ENCODE data around the gene C11orf24.
"Not testable (repeated sequence)": the region's sequence is repeated elsewhere in the genome, so short reads cannot be mapped to it uniquely, and the experiment has no call there.

The C11orf24 gene

GRCh38 chr11:68297812-68298658 is 26.3 kb upstream of the C11orf24 start:
- Histone ChIP-seq H3K27ac (ENCODE audit: low read depth, low read length) (peak overlapping the region; percentile 12), H3K27me3 (ENCODE audit: control insufficient read depth, insufficient read depth, low read length) (no peaks in the 10 kb centered on the region; the same call in 1 of the 2 replicates), H3K36me3 (ENCODE audit: control insufficient read depth, insufficient read depth, low read length) (no peaks in the 10 kb centered on the region), H3K9me3 (ENCODE audit: control insufficient read depth, insufficient read depth, low read length) (no peaks in the 10 kb centered on the region), H3K4me1 (ENCODE audit: control insufficient read depth, insufficient read depth, low read length) (peaks cover 2% of the 10 kb centered on the region; the same call in 1 of the 2 replicates), H3K9ac (ENCODE audit: low read depth, low read length) (no peak overlapping the region), H3K4me3 (ENCODE audit: low read depth, low read length) (no peak overlapping the region)

DNA sequence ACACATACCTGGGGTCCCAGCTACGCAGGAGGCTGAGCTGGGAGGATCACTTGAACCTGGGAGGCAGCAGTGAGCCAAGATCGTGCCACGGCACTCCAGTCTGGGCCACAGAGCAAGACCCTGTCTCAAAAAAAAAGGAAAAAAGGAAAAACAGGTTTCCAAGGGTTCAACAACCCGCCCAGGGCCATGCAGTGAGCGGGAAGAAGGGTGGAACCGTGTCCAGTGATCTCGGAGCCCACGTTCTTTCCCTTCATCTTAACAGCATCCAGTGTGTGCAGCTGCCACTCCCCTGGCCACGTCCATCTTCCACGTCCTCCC is 25.7 kb upstream of the C11orf24 start:
- Histone ChIP-seq H3K4me1 (ENCODE audit: control insufficient read depth, insufficient read depth, low read length) (peaks cover 2% of the 10 kb centered on the region; the same call in 1 of the 2 replicates), H3K36me3 (ENCODE audit: control insufficient read depth, insufficient read depth, low read length) (no peaks in the 10 kb centered on the region), H3K27ac (ENCODE audit: low read depth, low read length) (no peak overlapping the region), H3K27me3 (ENCODE audit: control insufficient read depth, insufficient read depth, low read length) (no peaks in the 10 kb centered on the region; the same call in 1 of the 2 replicates), H3K9me3 (ENCODE audit: control insufficient read depth, insufficient read depth, low read length) (no peaks in the 10 kb centered on the region), H3K4me3 (ENCODE audit: low read depth, low read length) (no peak overlapping the region), H3K9ac (ENCODE audit: low read depth, low read length) (no peak overlapping the region)

- no peak overlapping the region for H3K27ac ChIP-seq (ENCODE audit: low read depth, low read length)
- no peak overlapping the region for H3K4me3 ChIP-seq (ENCODE audit: low read depth, low read length)
- peaks cover 2% of the 10 kb centered on the region; the same call in 1 of the 2 replicates for H3K4me1 ChIP-seq (ENCODE audit: control insufficient read depth, insufficient read depth, low read length)
- H3K27me3 ChIP-seq (ENCODE audit: control insufficient read depth, insufficient read depth, low read length): no peaks in the 10 kb centered on the region; the same call in 1 of the 2 replicates
- no peak overlapping the region for H3K9ac ChIP-seq (ENCODE audit: low read depth, low read length)
- H3K36me3 ChIP-seq (ENCODE audit: control insufficient read depth, insufficient read depth, low read length): no peaks in the 10 kb centered on the region
- no peaks in the 10 kb centered on the region for H3K9me3 ChIP-seq (ENCODE audit: control insufficient read depth, insufficient read depth, low read length)
These were observed 25.2 kb upstream of the C11orf24 start for GRCh38 chr11:68297052-68297378.

DNA sequence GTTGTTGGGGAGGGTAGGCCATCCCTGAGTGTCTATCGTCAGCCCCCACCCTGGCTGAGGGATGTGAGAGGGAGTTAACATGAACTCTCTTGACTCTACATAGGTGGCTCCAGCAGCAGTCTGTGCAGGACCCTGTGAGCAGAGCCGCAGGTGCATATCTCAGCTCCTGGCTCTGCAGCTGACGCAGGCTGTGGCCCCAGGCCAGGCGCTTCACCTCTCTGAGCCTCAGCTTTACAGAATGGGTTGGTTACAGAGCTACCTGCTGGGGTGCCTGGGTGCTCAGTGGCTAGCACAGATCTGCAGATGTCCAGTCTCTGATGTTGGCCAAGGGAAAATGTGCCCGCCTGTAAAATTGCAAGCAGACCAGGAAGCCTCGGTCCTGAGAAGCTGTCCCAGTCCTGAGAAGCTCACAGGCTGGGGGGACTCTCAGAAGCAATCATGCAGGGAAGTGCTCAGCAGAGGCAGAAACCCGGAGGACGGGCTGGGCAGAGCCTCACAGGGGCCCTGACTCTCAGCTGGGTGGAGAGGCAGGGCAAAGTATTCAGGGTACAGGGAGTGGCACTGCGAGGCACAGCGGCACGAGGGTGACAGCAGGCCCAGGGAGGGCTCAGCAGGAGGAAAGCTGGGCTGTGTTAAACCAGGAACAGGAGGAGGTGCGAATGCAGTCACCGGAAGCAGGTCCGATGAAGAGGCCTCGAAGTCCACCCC is 24.7 kb upstream of the C11orf24 start:
- Histone ChIP-seq H3K4me1 (ENCODE audit: control insufficient read depth, insufficient read depth, low read length) (peaks cover 2% of the 10 kb centered on the region; the same call in 1 of the 2 replicates), H3K36me3 (ENCODE audit: control insufficient read depth, insufficient read depth, low read length) (no peaks in the 10 kb centered on the region), H3K27me3 (ENCODE audit: control insufficient read depth, insufficient read depth, low read length) (no peaks in the 10 kb centered on the region; the same call in 1 of the 2 replicates), H3K9ac (ENCODE audit: low read depth, low read length) (no peak overlapping the region), H3K9me3 (ENCODE audit: control insufficient read depth, insufficient read depth, low read length) (no peaks in the 10 kb centered on the region), H3K27ac (ENCODE audit: low read depth, low read length) (no peak overlapping the region), H3K4me3 (ENCODE audit: low read depth, low read length) (no peak overlapping the region)

GRCh38 chr11:68295940-68296339 is 24.2 kb upstream of the C11orf24 start:
- Histone ChIP-seq H3K4me1 (ENCODE audit: control insufficient read depth, insufficient read depth, low read length) (peaks cover 2% of the 10 kb centered on the region; the same call in 1 of the 2 replicates), H3K9ac (ENCODE audit: low read depth, low read length) (no peak overlapping the region), H3K27ac (ENCODE audit: low read depth, low read length) (no peak overlapping the region), H3K27me3 (ENCODE audit: control insufficient read depth, insufficient read depth, low read length) (no peaks in the 10 kb centered on the region; the same call in 1 of the 2 replicates), H3K4me3 (ENCODE audit: low read depth, low read length) (no peak overlapping the region), H3K36me3 (ENCODE audit: control insufficient read depth, insufficient read depth, low read length) (no peaks in the 10 kb centered on the region), H3K9me3 (ENCODE audit: control insufficient read depth, insufficient read depth, low read length) (no peaks in the 10 kb centered on the region)

GRCh38 chr11:68295271-68295670 is 23.5 kb upstream of the C11orf24 start:
- H3K36me3 ChIP-seq (ENCODE audit: control insufficient read depth, insufficient read depth, low read length): no peaks in the 10 kb centered on the region
- H3K9me3 ChIP-seq (ENCODE audit: control insufficient read depth, insufficient read depth, low read length): no peaks in the 10 kb centered on the region
- H3K27ac ChIP-seq (ENCODE audit: low read depth, low read length): no peak overlapping the region
- H3K4me3 ChIP-seq (ENCODE audit: low read depth, low read length): no peak overlapping the region
- H3K9ac ChIP-seq (ENCODE audit: low read depth, low read length): no peak overlapping the region
- H3K27me3 ChIP-seq (ENCODE audit: control insufficient read depth, insufficient read depth, low read length): no peaks in the 10 kb centered on the region; the same call in 1 of the 2 replicates
- H3K4me1 ChIP-seq (ENCODE audit: control insufficient read depth, insufficient read depth, low read length): peaks cover 2% of the 10 kb centered on the region; the same call in 1 of the 2 replicates

GRCh38 chr11:68293708-68294107 is 21.9 kb upstream of the C11orf24 start:
- no peaks in the 10 kb centered on the region; the same call in 1 of the 2 replicates for H3K27me3 ChIP-seq (ENCODE audit: control insufficient read depth, insufficient read depth, low read length)
- no peak overlapping the region for H3K27ac ChIP-seq (ENCODE audit: low read depth, low read length)
- H3K9ac ChIP-seq (ENCODE audit: low read depth, low read length): no peak overlapping the region
- no peaks in the 10 kb centered on the region for H3K36me3 ChIP-seq (ENCODE audit: control insufficient read depth, insufficient read depth, low read length)
- H3K9me3 ChIP-seq (ENCODE audit: control insufficient read depth, insufficient read depth, low read length): peaks cover 6% of the 10 kb centered on the region; the same call in 1 of the 2 replicates
- peaks cover 2% of the 10 kb centered on the region; the same call in 1 of the 2 replicates for H3K4me1 ChIP-seq (ENCODE audit: control insufficient read depth, insufficient read depth, low read length)
- H3K4me3 ChIP-seq (ENCODE audit: low read depth, low read length): no peak overlapping the region

DNA sequence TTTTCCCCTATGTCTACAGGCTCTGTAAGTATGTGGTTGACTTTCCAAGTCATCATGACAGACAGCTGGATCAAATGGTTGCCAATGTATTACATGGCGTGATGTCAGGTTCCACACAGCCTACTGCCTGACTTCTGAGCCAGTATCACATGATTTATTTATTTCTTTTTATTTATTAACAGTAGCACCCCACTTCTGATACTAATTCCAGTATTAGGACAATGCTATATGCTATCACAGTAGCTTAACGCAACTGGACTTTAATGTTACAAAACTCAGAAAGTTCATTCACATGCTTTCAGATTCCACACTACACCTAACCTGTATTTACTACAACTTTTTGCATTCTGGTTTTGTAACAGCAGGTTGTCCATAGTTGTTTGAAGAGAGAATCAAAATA is 17.7 kb upstream of the C11orf24 start:
- H3K9ac ChIP-seq (ENCODE audit: low read depth, low read length): no peak overlapping the region
- H3K4me3 ChIP-seq (ENCODE audit: low read depth, low read length): no peak overlapping the region
- H3K27me3 ChIP-seq (ENCODE audit: control insufficient read depth, insufficient read depth, low read length): no peaks in the 10 kb centered on the region
- H3K27ac ChIP-seq (ENCODE audit: low read depth, low read length): no peak overlapping the region
- H3K4me1 ChIP-seq (ENCODE audit: control insufficient read depth, insufficient read depth, low read length): no peaks in the 10 kb centered on the region
- H3K36me3 ChIP-seq (ENCODE audit: control insufficient read depth, insufficient read depth, low read length): no peaks in the 10 kb centered on the region
- H3K9me3 ChIP-seq (ENCODE audit: control insufficient read depth, insufficient read depth, low read length): peaks cover 6% of the 10 kb centered on the region; the same call in 1 of the 2 replicates

DNA sequence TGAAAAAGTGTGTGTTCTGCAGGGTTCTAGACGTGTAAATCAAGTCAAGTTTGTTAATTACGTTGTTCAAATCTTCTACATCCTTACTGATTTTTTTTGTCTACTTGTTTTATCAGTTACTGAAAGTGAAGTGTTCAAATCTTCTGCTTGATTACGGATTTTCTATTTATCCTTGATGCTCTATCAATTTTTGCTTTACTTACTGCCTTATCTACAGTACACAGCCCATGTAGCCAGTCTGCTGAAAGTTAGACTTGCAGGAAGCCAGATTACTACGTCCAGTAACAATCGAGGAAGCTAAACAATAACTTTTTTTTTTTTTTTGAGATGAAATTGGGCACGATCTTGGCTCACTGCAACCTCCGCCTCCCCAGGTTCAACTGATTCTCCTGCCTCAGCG is 15.6 kb upstream of the C11orf24 start:
- H3K9me3 ChIP-seq (ENCODE audit: control insufficient read depth, insufficient read depth, low read length): peaks cover 6% of the 10 kb centered on the region; the same call in 1 of the 2 replicates
- H3K36me3 ChIP-seq (ENCODE audit: control insufficient read depth, insufficient read depth, low read length): no peaks in the 10 kb centered on the region
- H3K4me3 ChIP-seq (ENCODE audit: low read depth, low read length): no peak overlapping the region
- no peak overlapping the region for H3K27ac ChIP-seq (ENCODE audit: low read depth, low read length)
- no peaks in the 10 kb centered on the region for H3K4me1 ChIP-seq (ENCODE audit: control insufficient read depth, insufficient read depth, low read length)
- H3K9ac ChIP-seq (ENCODE audit: low read depth, low read length): no peak overlapping the region
- H3K27me3 ChIP-seq (ENCODE audit: control insufficient read depth, insufficient read depth, low read length): no peaks in the 10 kb centered on the region

- H3K9ac ChIP-seq (ENCODE audit: low read depth, low read length); H3K9me3 ChIP-seq (ENCODE audit: control insufficient read depth, insufficient read depth, low read length): not testable (repeated sequence)
These were observed 12.8 kb upstream of the C11orf24 start for GRCh38 chr11:68284588-68284987.

DNA sequence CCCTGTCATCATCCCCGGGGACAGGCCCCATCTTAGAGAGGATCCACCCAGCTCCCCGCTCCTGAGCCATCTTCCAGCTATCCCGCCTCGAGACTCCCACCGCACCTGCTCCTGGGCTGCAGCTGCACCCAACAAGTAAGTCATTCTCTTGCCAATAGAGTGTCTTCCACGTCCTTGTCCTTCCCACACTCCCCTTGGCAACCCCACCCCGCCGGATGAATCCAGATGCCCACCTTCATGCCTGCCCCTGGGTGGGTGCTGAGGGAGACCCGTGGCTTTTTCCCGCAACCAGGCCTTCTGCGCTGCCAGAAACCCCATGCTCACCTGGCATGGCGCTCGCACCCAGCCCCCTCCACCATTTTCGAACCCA is 11.1 kb upstream of the C11orf24 start:
- Histone ChIP-seq H3K9me3 (ENCODE audit: control insufficient read depth, insufficient read depth, low read length) (no peaks in the 10 kb centered on the region), H3K27me3 (ENCODE audit: control insufficient read depth, insufficient read depth, low read length) (no peaks in the 10 kb centered on the region), H3K4me1 (ENCODE audit: control insufficient read depth, insufficient read depth, low read length) (no peaks in the 10 kb centered on the region), H3K27ac (ENCODE audit: low read depth, low read length) (no peak overlapping the region), H3K4me3 (ENCODE audit: low read depth, low read length) (no peak overlapping the region), H3K36me3 (ENCODE audit: control insufficient read depth, insufficient read depth, low read length) (no peaks in the 10 kb centered on the region), H3K9ac (ENCODE audit: low read depth, low read length) (no peak overlapping the region)

More at GRCh38 chr11:68284588-68284987, 12.8 kb upstream of the C11orf24 start:
- not testable (repeated sequence) for H3K4me1 ChIP-seq (ENCODE audit: control insufficient read depth, insufficient read depth, low read length); H3K36me3 ChIP-seq (ENCODE audit: control insufficient read depth, insufficient read depth, low read length); H3K4me3 ChIP-seq (ENCODE audit: low read depth, low read length); H3K27me3 ChIP-seq (ENCODE audit: control insufficient read depth, insufficient read depth, low read length); H3K27ac ChIP-seq (ENCODE audit: low read depth, low read length)
